ENCODE data around the gene CFAP74.
"Not testable (repeated sequence)": the region's sequence is repeated elsewhere in the genome, so short reads cannot be mapped to it uniquely, and the experiment has no call there.

Gene CFAP74

DNA sequence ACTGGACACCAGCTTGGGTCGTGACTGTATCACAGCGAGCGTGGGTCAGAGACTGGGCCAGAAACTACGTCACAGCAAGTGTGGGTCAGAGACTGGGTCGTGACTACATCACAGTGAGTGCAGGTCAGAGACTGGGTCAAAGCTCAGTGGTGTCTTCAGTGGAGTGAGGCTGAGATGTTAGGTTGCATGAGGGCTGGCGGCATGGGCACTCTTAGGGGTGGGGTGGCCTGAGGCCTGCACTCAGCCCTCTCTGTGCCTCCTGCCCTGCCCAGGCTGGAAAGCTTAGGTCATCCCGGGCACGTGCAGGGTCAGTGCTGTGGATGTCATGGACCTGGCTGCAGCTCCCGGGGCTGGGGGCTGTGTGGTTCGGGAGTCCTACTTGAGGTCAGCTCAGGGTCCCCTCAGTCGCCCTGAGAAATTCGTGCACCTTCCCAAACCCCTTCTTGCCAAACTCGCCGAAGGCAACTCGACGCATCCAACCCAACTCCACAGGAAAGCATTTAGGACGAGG, 19.0 kb downstream of the CFAP74 start:
- no peak for DNase-seq (ENCODE audit: low read depth)

DNA sequence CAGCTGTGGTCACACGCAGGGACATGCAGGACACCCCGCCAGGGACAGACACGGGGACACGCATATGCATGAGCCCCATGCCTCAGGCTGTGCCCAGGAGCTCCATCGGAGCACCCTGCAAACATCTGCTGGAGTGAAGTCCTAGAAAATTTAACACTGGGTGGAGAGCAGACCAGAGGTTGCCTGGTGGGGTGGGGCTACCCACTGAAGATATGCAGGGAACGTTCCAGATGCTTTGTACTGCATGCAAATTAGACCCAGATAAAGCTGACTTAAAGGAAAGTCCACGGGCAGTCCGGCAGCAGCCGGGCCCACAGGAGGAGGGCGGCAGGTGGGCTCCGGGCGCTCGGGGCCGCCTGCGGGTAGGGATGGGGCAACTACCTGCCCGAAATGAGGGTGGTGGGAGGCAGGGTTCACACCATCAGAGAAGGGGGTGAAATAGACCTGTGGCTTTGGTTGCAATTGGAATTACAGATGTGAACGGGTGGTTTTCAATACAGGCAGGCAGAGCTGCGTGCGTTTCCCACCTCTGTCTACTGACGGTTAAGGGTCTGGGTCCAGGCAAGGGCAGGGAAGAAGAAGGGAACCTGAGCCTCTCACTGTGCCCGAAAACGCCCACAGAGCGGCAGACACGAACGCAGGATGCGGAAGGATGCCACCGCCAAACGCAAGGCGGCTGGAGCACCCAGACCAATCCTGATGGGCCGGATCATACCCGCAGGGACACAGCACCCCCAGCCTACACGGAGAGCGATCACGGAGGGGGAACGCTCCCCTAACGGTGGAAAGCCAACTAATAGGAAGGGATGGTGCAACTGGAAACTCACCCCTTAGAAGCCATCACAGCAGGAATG, 21.0 kb downstream of the CFAP74 start:
- no peak for DNase-seq (ENCODE audit: low read depth)

GRCh38 chr1:1981631-1982327, 21.8 kb downstream of the CFAP74 start:
- not testable (repeated sequence) for DNase-seq (ENCODE audit: low read depth)

DNA sequence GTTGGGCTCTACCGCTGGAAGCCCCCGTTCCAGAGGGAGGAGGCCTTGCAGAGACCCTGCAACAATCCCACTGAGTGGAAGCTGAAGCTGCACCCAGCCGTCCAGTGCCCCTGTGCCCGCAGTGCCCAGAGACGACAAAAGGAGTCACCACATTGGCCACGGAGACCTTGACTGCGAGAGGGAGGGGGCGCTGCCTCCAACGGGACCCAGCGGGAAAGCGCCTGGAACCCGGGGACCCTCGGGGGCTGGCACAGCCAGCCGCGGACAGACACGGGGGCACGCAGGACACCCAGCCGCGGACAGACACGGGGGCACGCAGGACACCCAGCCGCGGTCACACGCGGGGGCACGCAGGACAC, 22.5 kb downstream of the CFAP74 start:
- no peak for DNase-seq (ENCODE audit: low read depth)

- no peak for DNase-seq (ENCODE audit: low read depth)
Measured at GRCh38 chr1:1980467-1981141, 23.0 kb downstream of the CFAP74 start.

GRCh38 chr1:1979482-1980165, 24.0 kb downstream of the CFAP74 start:
- DNase-seq (ENCODE audit: low read depth): no peak

- not testable (repeated sequence) for DNase-seq (ENCODE audit: low read depth)
Measured at GRCh38 chr1:1978690-1979481, 24.7 kb downstream of the CFAP74 start.

GRCh38 chr1:1978108-1978507, 25.5 kb downstream of the CFAP74 start:
- no peak for DNase-seq (ENCODE audit: low read depth)

- no peak for DNase-seq (ENCODE audit: low read depth)
Measured at GRCh38 chr1:1976031-1976430, 27.6 kb downstream of the CFAP74 start.

DNA sequence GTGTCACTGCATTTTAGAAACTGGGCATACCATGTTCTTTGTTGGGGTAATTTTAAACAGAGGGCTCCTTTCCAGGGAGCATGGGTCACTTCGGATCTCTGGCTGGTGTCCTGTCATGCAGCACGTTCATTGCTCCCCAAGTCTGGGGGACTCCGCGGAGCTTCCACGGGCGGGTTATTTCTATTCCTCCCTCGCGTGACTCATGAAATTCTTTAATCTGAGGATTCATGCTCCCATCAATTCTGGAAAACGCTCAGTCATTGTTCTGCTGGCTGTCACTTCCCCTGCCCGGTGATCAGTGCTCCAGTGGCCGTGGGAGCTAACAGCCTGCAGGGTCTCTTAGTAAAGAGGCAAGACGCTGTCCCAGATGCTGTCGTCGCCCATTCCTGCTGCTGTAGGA, 28.1 kb downstream of the CFAP74 start:
- no peak for DNase-seq (ENCODE audit: low read depth)

DNA sequence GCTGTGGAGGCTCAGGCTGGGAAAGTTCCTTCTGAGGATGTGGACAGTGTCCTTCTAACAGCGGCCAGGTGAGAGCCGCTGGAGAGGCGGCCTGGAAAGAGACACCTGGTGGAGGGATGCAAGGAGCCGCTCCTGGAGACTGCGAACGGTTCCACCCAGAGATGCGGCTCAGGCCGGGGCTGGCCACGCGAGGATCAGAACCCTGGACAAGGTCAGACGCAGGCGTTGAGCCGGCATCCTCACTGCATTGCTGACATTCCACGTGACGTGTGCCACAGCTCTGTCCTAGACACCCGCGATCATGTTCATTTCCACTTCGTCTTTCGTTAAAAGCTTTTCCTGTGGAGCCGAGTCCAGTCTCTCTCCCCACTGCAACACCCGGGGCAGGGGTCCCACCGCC, 28.8 kb downstream of the CFAP74 start:
- no peak for DNase-seq (ENCODE audit: low read depth)

- no peak for DNase-seq (ENCODE audit: low read depth)
Measured at GRCh38 chr1:1973716-1974642, 29.6 kb downstream of the CFAP74 start.

DNA sequence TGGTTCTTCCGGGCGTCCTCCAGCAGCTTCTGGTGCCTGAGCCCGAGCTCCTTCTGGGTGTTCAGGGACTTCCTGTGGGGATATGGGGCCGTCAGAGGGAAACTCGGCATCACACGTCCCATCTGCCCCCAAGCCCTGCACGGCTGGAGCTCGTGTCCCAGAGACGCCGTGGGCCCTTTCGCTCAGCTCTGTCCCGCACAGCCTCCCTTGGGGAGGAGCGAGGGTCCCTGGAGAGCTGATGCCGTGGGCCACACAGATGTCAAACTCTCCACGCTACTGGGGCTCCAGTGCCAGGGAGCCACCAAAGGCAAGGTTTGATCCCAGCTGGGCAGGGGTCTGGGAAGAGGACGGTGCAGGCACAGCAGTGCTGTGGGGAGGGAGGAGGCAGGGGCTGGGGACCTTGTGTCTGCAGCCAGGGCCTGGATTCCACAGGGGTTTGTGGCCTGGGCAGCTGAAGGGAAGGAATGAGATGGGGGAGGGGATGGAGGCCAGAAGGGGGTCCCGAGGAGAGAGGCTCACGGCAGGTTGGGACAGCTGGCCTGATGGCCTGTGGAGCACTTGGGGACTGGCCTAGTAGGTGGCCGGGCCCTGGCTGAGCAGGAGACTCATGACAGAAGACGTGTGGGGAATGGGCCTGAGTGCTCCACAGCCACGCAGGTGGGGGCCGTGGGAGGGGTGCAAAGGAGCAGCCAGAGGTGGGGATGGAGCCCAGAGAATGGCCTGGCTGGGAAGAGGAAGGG, 30.4 kb downstream of the CFAP74 start:
- DNase-seq (ENCODE audit: low read depth): no peak

- no peak for DNase-seq (ENCODE audit: low read depth)
Measured at GRCh38 chr1:1971688-1972087, 31.9 kb downstream of the CFAP74 start.

GRCh38 chr1:1971017-1971416, 32.6 kb downstream of the CFAP74 start:
- no peak for DNase-seq (ENCODE audit: low read depth)

DNA sequence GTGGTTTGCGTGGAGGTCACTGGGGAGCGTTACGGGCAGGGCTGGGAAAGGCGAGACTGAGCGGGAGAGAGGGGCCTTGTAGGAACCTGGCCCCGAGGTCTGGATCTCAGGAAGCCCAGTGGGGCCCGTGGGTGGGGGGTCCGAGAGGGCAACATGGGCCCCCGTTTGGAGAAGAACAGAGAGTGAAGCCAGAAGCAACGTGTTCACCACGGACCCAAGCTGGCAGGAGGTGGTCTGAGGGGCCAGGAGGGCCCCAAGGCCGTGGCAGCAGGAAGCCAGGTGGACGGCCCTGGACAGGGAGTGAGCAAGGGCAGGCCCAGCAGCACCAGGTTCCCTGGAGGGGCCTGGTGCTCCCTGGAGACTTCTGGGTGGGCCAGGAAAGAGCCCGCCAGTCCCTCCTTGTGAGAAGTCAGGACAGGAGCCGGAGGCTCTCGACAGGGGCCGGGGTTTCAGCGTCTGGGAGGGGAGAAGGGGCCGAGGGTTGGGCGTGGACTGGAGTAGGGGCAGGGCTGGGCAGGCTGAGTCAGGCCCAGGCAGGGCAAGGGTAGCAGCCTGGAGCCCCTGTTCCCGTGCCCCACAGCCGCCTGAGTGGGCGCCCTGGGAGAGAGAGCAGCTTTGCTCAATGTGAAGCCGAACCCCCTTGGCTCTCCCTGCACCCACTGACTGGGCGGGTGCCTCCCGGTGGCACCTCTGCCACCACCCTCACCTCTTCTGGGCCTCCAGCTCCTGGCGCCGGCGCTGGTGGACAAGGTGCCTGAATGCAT, 33.5 kb downstream of the CFAP74 start:
- no peak for DNase-seq (ENCODE audit: low read depth)

GRCh38 chr1:1969505-1969900, 34.1 kb downstream of the CFAP74 start:
- no peak for DNase-seq (ENCODE audit: low read depth)

- DNase-seq (ENCODE audit: low read depth): no peak
Measured at GRCh38 chr1:1968767-1969504, 34.6 kb downstream of the CFAP74 start.

Measured in activated T-cell treated with anti-CD3 and anti-CD28 coated beads for 1 hour (primary cell).